Prostate gland (tissue), 2 donors: ENCODE results near the gene ATP10B.

Experiments used
- POLR2AphosphoS5 ChIP-seq: sonication (generic); formaldehyde crosslinking; IDR thresholded peaks from one replicate; pipeline ENCODE4 v1.6.1; 2017; ENCODE audit warnings: antibody characterized with exemption
- TF ChIP-seq, protein P1 (sequence below), 4 experiments: fragments of 200-600 bp in 2 of 4; fragments of 450-650 bp in 2 of 4; sonication (generic) in 2 of 4; IDR thresholded peaks; 1 replicate in 3 of 4; 2 replicates in 1 of 4; pipeline ENCODE4 v1.5.1; 2016 to 2019; ENCODE audit warnings: antibody characterized with exemption in 4 of 4, mild to moderate bottlenecking in 2 of 4, moderate library complexity in 2 of 4

- no peak for TF ChIP-seq POLR2AphosphoS5
- TF ChIP-seq, protein P1, sequence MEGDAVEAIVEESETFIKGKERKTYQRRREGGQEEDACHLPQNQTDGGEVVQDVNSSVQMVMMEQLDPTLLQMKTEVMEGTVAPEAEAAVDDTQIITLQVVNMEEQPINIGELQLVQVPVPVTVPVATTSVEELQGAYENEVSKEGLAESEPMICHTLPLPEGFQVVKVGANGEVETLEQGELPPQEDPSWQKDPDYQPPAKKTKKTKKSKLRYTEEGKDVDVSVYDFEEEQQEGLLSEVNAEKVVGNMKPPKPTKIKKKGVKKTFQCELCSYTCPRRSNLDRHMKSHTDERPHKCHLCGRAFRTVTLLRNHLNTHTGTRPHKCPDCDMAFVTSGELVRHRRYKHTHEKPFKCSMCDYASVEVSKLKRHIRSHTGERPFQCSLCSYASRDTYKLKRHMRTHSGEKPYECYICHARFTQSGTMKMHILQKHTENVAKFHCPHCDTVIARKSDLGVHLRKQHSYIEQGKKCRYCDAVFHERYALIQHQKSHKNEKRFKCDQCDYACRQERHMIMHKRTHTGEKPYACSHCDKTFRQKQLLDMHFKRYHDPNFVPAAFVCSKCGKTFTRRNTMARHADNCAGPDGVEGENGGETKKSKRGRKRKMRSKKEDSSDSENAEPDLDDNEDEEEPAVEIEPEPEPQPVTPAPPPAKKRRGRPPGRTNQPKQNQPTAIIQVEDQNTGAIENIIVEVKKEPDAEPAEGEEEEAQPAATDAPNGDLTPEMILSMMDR (IDR thresholded peaks at IDR 0.05): no peak
These were observed 52.8 kb downstream of the ATP10B start for GRCh38 chr5:160799184-160799583.
